ENCODE measurements around the gene DEFB121.
"Not testable (repeated sequence)": the region's sequence is repeated elsewhere in the genome, so short reads cannot be mapped to it uniquely, and the experiment has no call there.

DEFB121 gene, protein sequence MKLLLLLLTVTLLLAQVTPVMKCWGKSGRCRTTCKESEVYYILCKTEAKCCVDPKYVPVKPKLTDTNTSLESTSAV

DNA sequence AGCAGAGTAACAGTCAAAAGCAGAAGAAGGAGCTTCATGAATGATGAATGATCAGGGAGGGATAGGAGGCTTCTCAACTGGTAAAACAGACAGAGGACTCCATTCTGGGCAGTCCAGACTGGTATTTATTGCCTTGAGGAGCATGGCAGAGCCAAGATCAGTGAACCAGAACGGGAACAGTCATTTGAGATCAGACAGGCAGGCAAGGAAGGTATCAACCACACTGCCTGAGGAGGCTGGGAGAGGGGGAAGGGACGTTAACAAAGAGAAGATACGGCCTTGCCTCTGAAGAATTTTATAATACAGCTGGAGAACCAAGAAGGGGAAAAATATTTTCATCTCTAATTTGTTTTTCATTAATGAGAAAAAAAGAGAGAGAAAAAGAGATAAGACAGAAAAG is at the start of gene DEFB121:
TSS of gene DEFB121 (minus strand) at position 101 of the 400 bp plus-strand sequence. CDS start at position 38, 63 bp downstream.
- no peaks in the 10 kb centered on the region for H3K27me3 Mint-ChIP-seq
- no peak within 1 kb of the TSS for H3K27ac Mint-ChIP-seq
- no peaks in the 10 kb centered on the region for H3K36me3 Mint-ChIP-seq (ENCODE audit: low read depth)
- DNase-seq (no peak), ATAC-seq (no peak)
- no peaks in the 10 kb centered on the region for H3K9me3 Mint-ChIP-seq
- no peak within 1 kb of the TSS for H3K4me3 Mint-ChIP-seq
- no peaks in the 10 kb centered on the region for H3K4me1 Mint-ChIP-seq

DNA sequence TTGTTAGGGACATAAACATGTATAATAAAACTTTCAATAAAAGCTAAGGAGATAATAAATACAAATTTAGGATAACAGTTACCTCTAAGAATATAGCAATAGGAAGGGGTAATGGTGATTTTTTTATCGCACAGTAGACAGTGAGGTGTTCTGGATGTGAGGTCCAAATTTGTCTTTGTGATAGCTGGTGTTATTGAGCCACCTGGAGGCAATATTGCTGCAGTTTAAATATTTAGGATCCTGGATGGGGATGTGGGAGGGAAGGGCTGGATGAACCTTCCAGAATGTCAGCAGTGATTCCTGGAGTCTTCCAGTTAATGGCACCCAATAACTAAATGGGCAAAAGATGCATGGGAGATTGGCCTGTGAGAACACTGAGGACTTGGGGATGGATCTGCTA is 48.3 kb upstream of the DEFB121 start:
- DNase-seq: no peak
- no peak for ATAC-seq

DNA sequence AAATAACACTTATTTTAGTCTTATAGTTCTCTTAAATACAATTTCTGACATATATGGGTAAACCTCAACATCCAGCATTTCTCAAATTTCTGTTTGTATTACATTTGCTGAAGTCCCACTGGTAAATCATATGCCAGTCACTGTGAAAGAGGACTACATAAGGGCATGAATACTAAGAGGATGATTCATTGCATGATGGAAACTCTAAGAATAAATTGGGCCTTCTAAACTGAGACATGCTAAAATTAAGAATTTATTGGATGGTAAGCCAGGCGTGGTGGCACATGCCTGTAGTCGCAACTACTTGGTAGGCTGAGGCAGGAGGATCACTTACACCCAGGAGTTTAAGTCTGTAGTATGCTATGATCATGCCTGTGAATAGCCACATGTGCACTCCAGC is 46.6 kb upstream of the DEFB121 start:
- H3K4me3 Mint-ChIP-seq: no peak overlapping the region
- H3K27me3 Mint-ChIP-seq: peaks cover 13% of the 10 kb centered on the region
- DNase-seq: no peak
- H3K9me3 Mint-ChIP-seq: no peaks in the 10 kb centered on the region
- H3K36me3 Mint-ChIP-seq (ENCODE audit: low read depth): no peaks in the 10 kb centered on the region
- H3K4me1 Mint-ChIP-seq: no peaks in the 10 kb centered on the region
- no peak for ATAC-seq
- H3K27ac Mint-ChIP-seq: no peak overlapping the region

More for the DNA sequence above, 48.3 kb upstream of the DEFB121 start:
- H3K9me3 Mint-ChIP-seq: no peaks in the 10 kb centered on the region
- H3K27me3 Mint-ChIP-seq: peaks cover 16% of the 10 kb centered on the region
- no peak overlapping the region for H3K27ac Mint-ChIP-seq
- no peaks in the 10 kb centered on the region for H3K36me3 Mint-ChIP-seq (ENCODE audit: low read depth)
- no peak overlapping the region for H3K4me3 Mint-ChIP-seq
- H3K4me1 Mint-ChIP-seq: no peaks in the 10 kb centered on the region

DNA sequence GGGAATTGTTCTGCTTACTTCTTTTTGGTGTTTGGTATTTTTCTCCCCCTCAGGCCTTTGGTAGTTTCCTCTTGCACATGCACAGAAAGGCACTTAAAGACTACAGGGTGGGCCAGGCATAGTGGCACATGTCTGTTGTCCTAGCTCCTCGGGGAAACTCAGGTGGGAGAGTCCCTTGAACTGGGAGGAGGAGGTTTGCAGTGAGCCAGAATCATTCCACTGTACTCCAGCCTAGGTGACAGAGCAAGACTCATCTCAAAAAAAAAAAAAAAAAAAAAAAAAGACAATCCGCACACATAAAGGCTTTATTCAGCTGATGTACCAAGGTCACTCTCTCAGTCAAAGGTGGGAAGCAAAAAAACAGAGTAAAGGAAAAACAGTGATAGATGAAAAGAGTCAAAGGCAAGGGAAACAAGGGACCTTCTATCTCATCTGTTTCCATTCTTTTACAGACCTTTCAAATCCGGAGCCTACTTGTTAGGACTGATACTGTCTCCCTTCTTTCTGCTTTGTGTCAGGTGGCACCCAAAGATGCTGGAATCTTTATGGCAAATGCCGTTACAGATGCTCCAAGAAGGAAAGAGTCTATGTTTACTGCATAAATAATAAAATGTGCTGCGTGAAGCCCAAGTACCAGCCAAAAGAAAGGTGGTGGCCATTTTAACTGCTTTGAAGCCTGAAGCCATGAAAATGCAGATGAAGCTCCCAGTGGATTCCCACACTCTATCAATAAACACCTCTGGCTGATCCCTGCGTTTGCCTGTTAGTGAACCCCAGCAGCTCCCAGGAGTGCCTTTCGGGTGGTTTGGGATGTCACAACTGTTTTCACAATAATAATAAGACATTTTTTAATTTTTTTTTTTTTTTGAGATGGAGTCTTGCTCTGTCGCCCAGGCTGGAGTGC is 43.7 kb upstream of the DEFB121 start:
- Mint-ChIP-seq H3K4me1 (no peaks in the 10 kb centered on the region), H3K27ac (no peak overlapping the region), H3K36me3 (ENCODE audit: low read depth) (no peaks in the 10 kb centered on the region), H3K9me3 (no peaks in the 10 kb centered on the region), H3K4me3 (no peak overlapping the region), H3K27me3 (peaks cover 11% of the 10 kb centered on the region)
- no peak for DNase-seq
- ATAC-seq: no peak

DNA sequence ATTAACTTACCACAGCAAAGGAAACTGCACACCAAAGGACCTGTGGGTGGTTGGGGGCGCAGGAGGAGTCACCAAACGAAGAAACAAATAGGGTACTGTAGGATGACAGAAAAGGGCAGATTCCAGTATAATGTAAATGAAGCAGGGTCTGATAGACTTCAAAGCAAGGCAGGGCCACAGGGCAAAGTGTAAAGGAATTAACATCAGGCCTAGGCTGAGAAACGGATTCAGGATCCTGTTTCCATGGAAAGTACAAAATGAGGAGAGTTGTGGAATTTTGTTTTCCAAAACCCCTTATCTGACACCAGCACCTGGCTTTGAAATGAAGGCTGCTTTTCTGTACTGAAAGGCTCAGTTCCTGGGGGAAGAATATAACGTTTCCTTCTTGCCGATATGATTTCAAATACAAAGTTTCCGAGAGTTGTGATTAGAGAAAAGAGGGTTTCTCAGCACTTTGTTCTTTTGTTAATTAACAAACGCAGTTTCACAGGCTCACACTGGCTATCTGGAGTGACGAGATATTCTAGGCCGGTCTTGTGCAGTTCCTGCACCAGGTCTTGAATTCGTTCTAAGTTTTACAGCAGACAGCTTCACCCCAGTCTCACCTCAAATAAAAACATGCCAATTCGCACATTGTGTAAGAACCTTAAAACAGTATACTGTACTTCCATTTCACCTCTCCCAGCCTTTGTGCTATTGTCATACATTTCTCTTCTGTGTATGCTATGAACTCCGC is 40.2 kb upstream of the DEFB121 start:
- Mint-ChIP-seq H3K27me3 (peaks cover 8% of the 10 kb centered on the region), H3K4me1 (no peaks in the 10 kb centered on the region), H3K4me3 (no peak overlapping the region), H3K9me3 (no peaks in the 10 kb centered on the region), H3K36me3 (ENCODE audit: low read depth) (no peaks in the 10 kb centered on the region), H3K27ac (no peak overlapping the region)
- DNase-seq: no peak
- no peak for ATAC-seq

DNA sequence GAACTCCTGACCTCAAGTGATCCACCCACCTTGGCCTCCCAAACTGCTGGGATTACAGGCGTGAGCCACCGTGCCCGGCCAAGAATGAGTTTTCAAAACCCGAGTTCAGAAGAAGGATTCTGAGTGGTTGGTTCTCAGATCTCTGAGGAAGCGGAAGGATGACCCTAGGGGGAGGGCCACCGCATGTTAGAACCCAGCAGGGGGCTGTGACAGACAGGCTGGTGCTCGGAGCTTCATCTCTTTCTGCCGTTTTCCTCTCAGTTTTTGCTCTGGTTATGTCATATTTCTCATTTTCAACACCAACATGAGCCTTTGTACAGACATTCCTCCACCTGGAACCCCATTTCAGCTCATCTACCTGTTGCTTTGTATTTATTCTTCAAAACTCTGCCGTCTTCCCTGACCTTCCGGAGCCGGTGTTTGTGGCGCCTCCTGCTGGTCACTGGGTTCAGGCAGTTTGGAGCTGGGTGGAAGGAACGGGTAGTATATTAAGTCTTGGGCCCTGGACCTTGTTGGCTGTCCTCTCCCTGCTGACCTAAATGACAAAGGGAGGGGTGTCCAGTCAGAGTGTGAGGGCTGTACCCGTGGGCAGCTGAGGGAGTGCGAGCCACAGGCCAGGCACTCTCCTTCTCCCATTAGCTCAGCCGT is 34.1 kb upstream of the DEFB121 start, which contains the start of gene DEFB123:
TSS of gene DEFB123 (plus strand) at position 621 of the 648 bp plus-strand sequence. CDS start 67 bp downstream, outside the sequence.
- Mint-ChIP-seq H3K36me3 (ENCODE audit: low read depth) (no peaks in the 10 kb centered on the region), H3K4me3 (no peak within 1 kb of the TSS), H3K27me3 (peaks cover 6% of the 10 kb centered on the region), H3K27ac (no peak within 1 kb of the TSS), H3K4me1 (no peaks in the 10 kb centered on the region), H3K9me3 (no peaks in the 10 kb centered on the region)
- DNase-seq: peak; percentile 20
- ATAC-seq: no peak

DNA sequence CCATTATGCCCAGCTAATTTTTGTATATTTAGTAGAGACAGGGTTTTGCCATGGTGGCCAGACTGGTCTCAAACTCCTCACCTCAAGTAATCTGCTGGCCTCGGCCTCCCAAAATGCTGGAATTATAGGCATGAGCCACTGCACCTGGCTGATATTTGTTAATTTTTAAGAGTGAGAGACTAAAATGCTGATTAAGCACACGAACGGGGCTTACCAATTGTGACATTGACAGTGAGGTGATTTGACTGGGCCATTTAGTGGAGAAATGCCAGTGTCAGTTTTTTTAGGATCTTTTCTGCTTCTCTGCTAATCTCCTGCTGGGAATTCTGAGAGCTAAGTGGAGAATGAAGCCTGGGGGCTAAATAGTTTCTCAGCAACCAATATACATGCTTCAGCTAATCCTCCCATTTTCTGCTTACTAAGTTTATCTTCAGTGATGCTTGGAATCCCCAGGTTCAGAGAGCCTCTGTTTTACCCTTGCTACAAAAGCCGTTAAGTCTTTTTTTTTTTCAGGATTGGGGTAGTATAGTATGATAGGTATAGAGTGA is 24.6 kb upstream of the DEFB121 start:
- Mint-ChIP-seq H3K9me3 (no peaks in the 10 kb centered on the region), H3K36me3 (ENCODE audit: low read depth) (no peaks in the 10 kb centered on the region), H3K4me1 (no peaks in the 10 kb centered on the region), H3K27me3 (peaks cover 15% of the 10 kb centered on the region), H3K4me3 (no peak overlapping the region), H3K27ac (no peak overlapping the region)
- DNase-seq (no peak), ATAC-seq (no peak)

DNA sequence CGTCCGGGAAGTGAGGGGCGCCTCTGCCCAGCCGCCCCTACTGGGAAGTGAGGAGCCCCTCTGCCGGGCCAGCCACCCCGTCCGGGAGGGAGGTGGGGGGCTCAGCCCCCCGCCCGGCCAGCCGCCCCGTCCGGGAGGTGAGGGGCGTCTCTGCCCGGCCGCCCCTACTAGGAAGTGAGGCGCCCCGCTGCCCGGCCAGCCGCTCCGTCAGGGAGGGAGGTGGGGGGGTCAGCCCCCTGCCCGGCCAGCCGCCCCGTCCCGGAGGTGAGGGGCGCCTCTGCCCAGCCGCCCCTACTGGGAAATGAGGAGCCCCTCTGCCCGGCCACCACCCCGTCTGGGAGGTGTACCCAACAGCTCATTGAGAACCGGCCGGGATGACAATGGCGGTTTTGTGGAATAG is 21.6 kb upstream of the DEFB121 start:
- peaks cover 11% of the 10 kb centered on the region for H3K27me3 Mint-ChIP-seq
- DNase-seq; H3K9me3 Mint-ChIP-seq; H3K4me3 Mint-ChIP-seq; ATAC-seq; H3K36me3 Mint-ChIP-seq (ENCODE audit: low read depth); H3K4me1 Mint-ChIP-seq; H3K27ac Mint-ChIP-seq: not testable (repeated sequence)

DNA sequence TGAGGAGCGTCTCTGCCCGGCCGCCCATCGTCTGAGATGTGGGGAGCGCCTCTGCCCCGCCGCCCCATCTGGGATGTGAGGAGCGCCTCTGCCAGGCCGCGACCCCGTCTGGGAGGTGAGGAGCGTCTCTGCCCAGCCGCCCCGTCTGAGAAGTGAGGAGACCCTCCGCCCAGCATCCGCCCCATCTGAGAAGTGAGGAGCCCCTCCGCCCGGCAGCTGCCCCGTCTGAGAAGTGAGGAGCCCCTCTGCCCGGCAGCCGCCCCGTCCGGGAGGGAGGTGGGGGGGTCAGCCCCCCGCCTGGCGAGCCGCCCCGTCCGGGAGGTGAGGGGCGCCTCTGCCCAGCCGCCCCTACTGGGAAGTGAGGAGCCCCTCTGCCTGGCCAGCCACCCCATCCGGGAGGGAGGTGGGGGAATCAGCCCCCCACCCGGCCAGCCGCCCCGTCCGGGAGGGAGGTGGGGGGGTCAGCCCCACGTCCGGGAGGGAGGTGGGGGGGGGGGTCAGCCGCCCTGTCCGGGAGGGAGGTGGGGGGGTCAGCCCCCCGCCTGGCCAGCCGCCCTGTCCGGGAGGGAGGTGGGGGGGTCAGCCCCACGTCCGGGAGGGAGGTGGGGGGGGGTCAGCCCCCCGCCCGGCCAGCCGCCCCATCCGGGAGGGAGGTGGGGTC is 21.0 kb upstream of the DEFB121 start:
- peaks cover 11% of the 10 kb centered on the region for H3K27me3 Mint-ChIP-seq
- not testable (repeated sequence) for H3K36me3 Mint-ChIP-seq (ENCODE audit: low read depth); H3K9me3 Mint-ChIP-seq; ATAC-seq; H3K4me1 Mint-ChIP-seq; H3K27ac Mint-ChIP-seq; H3K4me3 Mint-ChIP-seq; DNase-seq

DNA sequence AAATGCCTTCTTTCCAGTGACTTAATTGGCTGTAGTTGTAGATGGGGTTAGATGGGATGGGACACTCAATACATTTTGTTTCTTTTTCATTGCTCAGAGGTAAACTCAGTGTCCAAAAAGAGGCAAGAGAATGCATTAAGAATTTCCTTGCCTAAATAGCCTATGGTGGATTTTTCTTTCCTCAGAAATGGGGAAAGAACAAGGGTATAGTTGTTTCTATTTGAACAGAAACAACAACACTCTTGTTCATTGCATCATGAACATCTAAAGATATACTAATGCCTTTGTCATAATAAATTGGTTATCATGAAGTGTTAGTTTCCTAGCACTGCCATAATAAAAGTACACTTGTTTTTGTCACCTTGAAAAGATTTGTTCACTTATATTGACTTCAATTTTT is 19.8 kb upstream of the DEFB121 start:
- no peak for ATAC-seq
- Mint-ChIP-seq H3K27ac (no peak overlapping the region), H3K27me3 (peaks cover 9% of the 10 kb centered on the region), H3K4me3 (no peak overlapping the region), H3K9me3 (no peaks in the 10 kb centered on the region), H3K4me1 (no peaks in the 10 kb centered on the region), H3K36me3 (ENCODE audit: low read depth) (no peaks in the 10 kb centered on the region)
- no peak for DNase-seq

DNA sequence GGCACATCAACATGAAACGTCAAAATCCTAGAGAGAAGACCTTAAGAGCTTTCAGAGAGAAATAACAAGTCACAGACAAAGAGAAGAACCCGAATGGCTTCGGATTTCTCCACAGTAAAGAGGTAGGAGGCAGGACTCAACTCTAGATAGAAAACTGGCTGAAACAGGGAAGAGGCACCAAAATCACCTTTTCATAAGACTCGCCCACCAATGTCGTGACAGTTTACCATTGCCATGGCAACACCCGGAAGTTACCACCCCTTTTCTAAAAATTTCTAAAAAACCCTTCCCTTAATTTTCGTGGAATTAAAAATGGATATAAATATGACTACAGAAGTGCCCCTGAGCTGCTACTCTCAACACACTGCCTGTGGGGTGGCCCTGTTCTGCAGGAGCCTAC is 12.3 kb upstream of the DEFB121 start:
- no peaks in the 10 kb centered on the region for H3K9me3 Mint-ChIP-seq
- no peaks in the 10 kb centered on the region for H3K36me3 Mint-ChIP-seq (ENCODE audit: low read depth)
- H3K4me3 Mint-ChIP-seq: no peak overlapping the region
- H3K27me3 Mint-ChIP-seq: peaks cover 9% of the 10 kb centered on the region
- H3K27ac Mint-ChIP-seq: no peak overlapping the region
- H3K4me1 Mint-ChIP-seq: no peaks in the 10 kb centered on the region
- no peak for ATAC-seq
- DNase-seq: no peak

DNA sequence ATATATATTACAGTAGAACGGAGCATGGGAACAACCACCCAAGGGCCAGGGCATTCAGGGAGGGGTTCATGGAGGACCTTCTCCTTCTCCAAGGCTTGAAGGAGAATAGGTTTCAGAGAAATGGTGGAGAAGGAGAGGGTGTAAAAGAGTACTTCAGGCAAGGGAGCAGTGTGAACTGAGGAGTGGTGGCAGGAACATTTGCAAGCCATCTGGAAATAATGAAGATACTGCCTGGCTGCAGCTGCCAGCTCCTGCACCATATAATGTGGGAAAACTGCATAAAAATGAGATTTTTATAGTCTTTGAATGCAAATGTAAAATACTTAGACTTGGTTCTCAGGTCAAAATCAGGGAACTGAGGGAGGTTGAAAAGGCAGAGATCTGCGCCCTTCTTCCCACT is 9.6 kb upstream of the DEFB121 start:
- Mint-ChIP-seq H3K27me3 (peaks cover 7% of the 10 kb centered on the region), H3K9me3 (no peaks in the 10 kb centered on the region), H3K27ac (no peak overlapping the region), H3K36me3 (ENCODE audit: low read depth) (no peaks in the 10 kb centered on the region), H3K4me3 (no peak overlapping the region), H3K4me1 (no peaks in the 10 kb centered on the region)
- no peak for ATAC-seq
- no peak for DNase-seq

DNA sequence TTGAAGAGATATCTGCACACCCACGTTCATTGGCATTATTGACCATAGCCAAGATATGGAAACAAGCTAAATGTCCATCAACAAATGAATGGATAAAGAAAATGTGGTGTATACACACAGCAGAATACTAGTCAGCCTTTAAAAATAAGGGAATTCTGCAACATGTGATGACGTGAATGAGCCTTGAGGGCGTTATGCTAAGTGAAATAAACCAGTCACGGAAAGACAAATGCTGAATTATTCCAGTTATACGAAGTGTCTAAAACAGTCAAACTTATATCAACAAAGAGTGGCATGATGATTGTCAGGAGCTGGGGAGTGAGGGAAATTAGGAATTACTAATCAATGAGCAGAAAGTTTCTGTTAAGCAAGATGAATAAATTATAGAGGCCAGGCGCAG is 8.4 kb upstream of the DEFB121 start:
- ATAC-seq (no peak), DNase-seq (no peak)
- Mint-ChIP-seq H3K4me1 (no peaks in the 10 kb centered on the region), H3K27me3 (peaks cover 7% of the 10 kb centered on the region), H3K9me3 (no peaks in the 10 kb centered on the region), H3K4me3 (no peak overlapping the region), H3K27ac (no peak overlapping the region), H3K36me3 (ENCODE audit: low read depth) (no peaks in the 10 kb centered on the region)

DNA sequence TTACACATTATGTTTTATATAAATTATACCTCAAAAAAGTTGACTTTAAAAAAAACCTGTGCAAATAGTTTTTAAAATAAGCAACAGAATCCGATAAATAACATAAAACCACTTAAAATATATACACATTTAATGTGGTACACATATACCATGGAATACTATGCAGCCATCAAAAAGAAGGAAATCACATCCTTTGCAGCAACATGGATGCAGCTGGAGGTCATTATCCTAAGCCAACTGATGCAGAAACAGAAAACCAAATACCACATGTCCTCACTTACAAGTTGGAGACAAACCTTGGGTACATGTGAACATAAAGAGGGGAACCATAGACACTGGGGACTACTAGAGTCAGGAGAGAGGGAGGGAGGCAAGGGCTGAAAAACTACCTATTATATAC is 4.0 kb upstream of the DEFB121 start:
- H3K9me3 Mint-ChIP-seq: no peaks in the 10 kb centered on the region
- no peaks in the 10 kb centered on the region for H3K4me1 Mint-ChIP-seq
- ATAC-seq (no peak), DNase-seq (no peak)
- H3K27ac Mint-ChIP-seq: no peak overlapping the region
- no peaks in the 10 kb centered on the region for H3K27me3 Mint-ChIP-seq
- H3K36me3 Mint-ChIP-seq (ENCODE audit: low read depth): no peaks in the 10 kb centered on the region
- no peak overlapping the region for H3K4me3 Mint-ChIP-seq

Measured in activated naive CD8-positive, alpha-beta T cell treated with anti-CD3 and anti-CD28 coated beads, Interleukin-2, amount 50 U/mL, for 24 hours (primary cell).